HuH-7.5 (cell line): ENCODE results near the gene CXCL17.
A peak's percentile ranks its signal among the peaks of the same experiment; 100 is the strongest.
"Not testable (repeated sequence)": the region's sequence is repeated elsewhere in the genome, so short reads cannot be mapped to it uniquely, and the experiment has no call there.

Source experiments
- DNase-seq: peaks from one replicate; pipeline ENCODE4 v3.0.0; 2011; ENCODE audit warnings: low spot score

Gene CXCL17

GRCh38 chr19:42465827-42466280 is 23.1 kb upstream of the CXCL17 start:
- DNase-seq: no peak

GRCh38 chr19:42461700-42462324 is 19.1 kb upstream of the CXCL17 start:
- no peak for DNase-seq

- DNase-seq: not testable (repeated sequence)
Observed at GRCh38 chr19:42461231-42461630, 18.5 kb upstream of the CXCL17 start.

GRCh38 chr19:42459926-42460325 is 17.2 kb upstream of the CXCL17 start:
- no peak for DNase-seq

GRCh38 chr19:42455621-42456081 is 12.9 kb upstream of the CXCL17 start:
- DNase-seq: no peak

GRCh38 chr19:42455086-42455485 is 12.3 kb upstream of the CXCL17 start:
- DNase-seq: no peak

- DNase-seq: no peak
Observed at GRCh38 chr19:42452590-42452989, 9.8 kb upstream of the CXCL17 start.

- DNase-seq: peak; percentile 72
Observed at GRCh38 chr19:42450314-42450934, 7.7 kb upstream of the CXCL17 start.

- DNase-seq: not testable (repeated sequence)
Observed at GRCh38 chr19:42448306-42448705, 5.6 kb upstream of the CXCL17 start.

- no peak for DNase-seq
Observed at GRCh38 chr19:42445948-42446347, 3.2 kb upstream of the CXCL17 start.

- DNase-seq: no peak
Observed at GRCh38 chr19:42443944-42444398, 1.2 kb upstream of the CXCL17 start.

- DNase-seq: no peak
Observed at GRCh38 chr19:42441049-42441445, 1.7 kb downstream of the CXCL17 start.

GRCh38 chr19:42440357-42441048 is 2.2 kb downstream of the CXCL17 start:
- peak; percentile 47 for DNase-seq

- no peak for DNase-seq
Observed at GRCh38 chr19:42436006-42436405, 6.7 kb downstream of the CXCL17 start.

- no peak for DNase-seq
Observed at GRCh38 chr19:42435316-42435715, 7.4 kb downstream of the CXCL17 start.

GRCh38 chr19:42433503-42434260 is 9.1 kb downstream of the CXCL17 start:
- DNase-seq: peak; percentile 65

- DNase-seq: no peak
Observed at GRCh38 chr19:42431486-42431885, 11.3 kb downstream of the CXCL17 start.

GRCh38 chr19:42428676-42429075 is 14.1 kb downstream of the CXCL17 start:
- no peak for DNase-seq

GRCh38 chr19:42427313-42427712 is 15.4 kb downstream of the CXCL17 start, which contains the start of gene LIPE:
Gene LIPE, minus strand, starts transcription at chr19:42427388. Its CDS starts 239 bp downstream, at chr19:42427149.
- no peak for DNase-seq

- no peak for DNase-seq
Observed at GRCh38 chr19:42426643-42427042, 16.1 kb downstream of the CXCL17 start.

GRCh38 chr19:42424712-42425131 is 18.0 kb downstream of the CXCL17 start:
- DNase-seq: no peak

- DNase-seq: no peak
Observed at GRCh38 chr19:42424345-42424707, 18.4 kb downstream of the CXCL17 start.
